ENCODE data around the gene KSR1.

DNA sequence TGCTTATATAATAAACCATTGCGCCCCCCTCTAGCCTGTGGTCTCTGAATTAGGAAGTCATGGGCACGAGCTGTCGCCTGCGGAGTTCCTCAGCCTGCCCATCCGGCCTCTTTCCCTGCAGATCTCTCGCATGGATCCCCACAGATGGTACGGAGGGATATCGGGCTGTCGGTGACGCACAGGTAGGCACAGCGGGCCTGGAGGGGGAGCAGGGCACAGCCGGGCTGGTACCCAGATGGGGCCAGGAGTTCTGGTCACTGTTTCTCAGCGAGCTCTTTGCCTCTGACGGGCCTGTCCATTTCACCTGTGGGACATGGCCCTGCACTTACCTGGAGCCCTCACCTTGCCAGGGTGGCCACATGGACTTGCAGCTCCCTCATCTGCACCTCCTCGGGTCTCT lies 132.1 kb downstream of the KSR1 start:
- TF ChIP-seq, protein P1, sequence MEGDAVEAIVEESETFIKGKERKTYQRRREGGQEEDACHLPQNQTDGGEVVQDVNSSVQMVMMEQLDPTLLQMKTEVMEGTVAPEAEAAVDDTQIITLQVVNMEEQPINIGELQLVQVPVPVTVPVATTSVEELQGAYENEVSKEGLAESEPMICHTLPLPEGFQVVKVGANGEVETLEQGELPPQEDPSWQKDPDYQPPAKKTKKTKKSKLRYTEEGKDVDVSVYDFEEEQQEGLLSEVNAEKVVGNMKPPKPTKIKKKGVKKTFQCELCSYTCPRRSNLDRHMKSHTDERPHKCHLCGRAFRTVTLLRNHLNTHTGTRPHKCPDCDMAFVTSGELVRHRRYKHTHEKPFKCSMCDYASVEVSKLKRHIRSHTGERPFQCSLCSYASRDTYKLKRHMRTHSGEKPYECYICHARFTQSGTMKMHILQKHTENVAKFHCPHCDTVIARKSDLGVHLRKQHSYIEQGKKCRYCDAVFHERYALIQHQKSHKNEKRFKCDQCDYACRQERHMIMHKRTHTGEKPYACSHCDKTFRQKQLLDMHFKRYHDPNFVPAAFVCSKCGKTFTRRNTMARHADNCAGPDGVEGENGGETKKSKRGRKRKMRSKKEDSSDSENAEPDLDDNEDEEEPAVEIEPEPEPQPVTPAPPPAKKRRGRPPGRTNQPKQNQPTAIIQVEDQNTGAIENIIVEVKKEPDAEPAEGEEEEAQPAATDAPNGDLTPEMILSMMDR (conservative IDR thresholded peaks at IDR 0.05; ENCODE audit: low read depth, low read length): no peak
- TF ChIP-seq EZH2 (IDR thresholded peaks at IDR 0.05; ENCODE audit: borderline replicate concordance, low read depth, low read length, poor library complexity, severe bottlenecking): no peak
